Mesenteric fat pad (tissue), 1 donor: ENCODE data around the gene KRTAP5-11. TPM values are rescaled to one million over a fixed set of nuclear protein-coding genes. Genes with fewer than 3 reads are reported as not detected.
"Not testable (repeated sequence)": the region's sequence is repeated elsewhere in the genome, so short reads cannot be mapped to it uniquely, and the experiment has no call there.

ENCODE experiments used
- DNase-seq: peaks from one replicate; pipeline ENCODE4 v3.0.0-alpha.2; 2020; ENCODE audit warnings: low spot score
- total RNA-seq: library from RNA; stranded (reverse); fragmentation: NEBNext Ultra II Directional; extraction: Animal tissue kit (Norgen Biotek cat#: 25700); gene quantifications from one replicate; pipeline ENCODE4 v1.2.1, GENCODE V29; 2021
- donor health status: DM: yes; HTN: yes; CAD: no.

Gene KRTAP5-11
- total RNA-seq, 1 donor from 2014 or later: not detected

GRCh38 chr11:71557257-71557656 lies 25.4 kb downstream of the KRTAP5-11 start:
- no peak for DNase-seq

- DNase-seq: peak; percentile 20
Observed at GRCh38 chr11:71556018-71556417, 26.7 kb downstream of the KRTAP5-11 start.

GRCh38 chr11:71555508-71555907 lies 27.2 kb downstream of the KRTAP5-11 start:
- peak; percentile 75 for DNase-seq

GRCh38 chr11:71554996-71555395 lies 27.7 kb downstream of the KRTAP5-11 start:
- DNase-seq: peak; percentile 57

- DNase-seq: no peak
Observed at GRCh38 chr11:71551711-71552110, 31.0 kb downstream of the KRTAP5-11 start.

GRCh38 chr11:71548716-71549151 lies 33.9 kb downstream of the KRTAP5-11 start:
- DNase-seq: peak; percentile 79

GRCh38 chr11:71548120-71548519 lies 34.6 kb downstream of the KRTAP5-11 start, which contains the start of gene KRTAP5-9:
Gene KRTAP5-9, plus strand, starts transcription at chr11:71548420. Its CDS starts 238 bp downstream, at chr11:71548658.
- no peak for DNase-seq

- DNase-seq: peak; percentile 39
Observed at GRCh38 chr11:71545405-71545966, 37.2 kb downstream of the KRTAP5-11 start.

GRCh38 chr11:71544525-71545214 lies 38.0 kb downstream of the KRTAP5-11 start:
- DNase-seq: no peak

- DNase-seq: peak; percentile 41
Observed at GRCh38 chr11:71543866-71544265, 38.8 kb downstream of the KRTAP5-11 start.

GRCh38 chr11:71542879-71543777 lies 39.5 kb downstream of the KRTAP5-11 start:
- DNase-seq: peak; percentile 72

- no peak for DNase-seq
Observed at GRCh38 chr11:71542382-71542781, 40.3 kb downstream of the KRTAP5-11 start.

GRCh38 chr11:71540521-71541304 lies 42.0 kb downstream of the KRTAP5-11 start:
- not testable (repeated sequence) for DNase-seq

- not testable (repeated sequence) for DNase-seq
Observed at GRCh38 chr11:71539971-71540370, 42.7 kb downstream of the KRTAP5-11 start.

GRCh38 chr11:71539017-71539416 lies 43.7 kb downstream of the KRTAP5-11 start:
- DNase-seq: no peak

GRCh38 chr11:71538666-71538990 lies 44.0 kb downstream of the KRTAP5-11 start:
- DNase-seq: no peak

GRCh38 chr11:71537977-71538665 lies 44.6 kb downstream of the KRTAP5-11 start, which contains the start of gene KRTAP5-8:
Gene KRTAP5-8, plus strand, starts transcription at chr11:71538025. Its CDS starts 31 bp downstream, at chr11:71538056.
- not testable (repeated sequence) for DNase-seq

GRCh38 chr11:71537537-71537936 lies 45.1 kb downstream of the KRTAP5-11 start:
- no peak for DNase-seq

- no peak for DNase-seq
Observed at GRCh38 chr11:71535825-71536224, 46.9 kb downstream of the KRTAP5-11 start.
